NCI-H2227 treated with DMSO at 0.1 percent for 48 hours (cell line): ENCODE results near the gene KLF3.

Experiments used
- DNase-seq: peaks from one replicate; lab custom pipeline; 2025; lab: John Stamatoyannopoulos, UW

KLF3 gene

DNA sequence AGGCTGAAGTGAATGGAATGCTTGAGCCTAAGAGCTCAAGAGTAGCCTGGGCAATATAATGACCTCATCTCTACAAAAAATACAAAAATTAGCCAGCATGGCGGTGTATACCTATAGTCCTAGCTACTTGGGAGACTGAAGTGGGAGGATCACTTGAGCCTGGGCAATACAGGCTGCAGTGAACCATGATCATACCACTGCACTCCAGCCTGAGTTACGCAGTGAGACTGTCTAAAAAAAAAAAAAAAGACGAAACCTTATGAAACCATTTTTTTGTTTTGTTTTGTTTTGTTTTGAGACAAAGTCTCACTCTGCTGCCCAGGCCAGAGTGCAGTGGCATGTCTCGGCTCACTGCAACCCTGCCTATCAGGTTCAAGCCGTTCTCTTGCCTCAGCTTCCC is 81.9 kb downstream of the KLF3 start:
- no peak for DNase-seq

DNA sequence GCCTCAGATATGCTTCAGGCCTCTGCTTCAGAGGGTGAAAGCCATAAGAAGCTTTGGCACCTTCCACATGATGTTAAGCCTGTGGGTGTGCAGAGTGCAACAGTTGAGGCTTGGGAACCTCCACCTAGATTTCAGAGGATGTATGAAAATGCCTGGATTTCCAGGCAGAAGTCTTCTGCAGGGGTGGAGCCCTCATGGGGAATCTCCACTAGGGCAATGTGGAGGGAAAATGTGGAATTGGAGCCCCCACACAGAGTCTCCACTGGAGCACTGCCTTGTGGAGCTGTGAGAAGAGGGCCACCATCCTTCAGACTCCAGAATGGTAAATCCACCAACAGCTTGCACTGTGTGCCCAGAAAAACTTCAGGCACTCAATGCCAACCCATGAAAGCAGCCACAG is 83.6 kb downstream of the KLF3 start:
- DNase-seq, result no peak

GRCh38 chr4:38749336-38749735 is 85.3 kb downstream of the KLF3 start:
- DNase-seq, result no peak
